Islet of Langerhans (tissue), 1 donor: ENCODE results near the gene PRR33.
"Not testable (repeated sequence)": the region's sequence is repeated elsewhere in the genome, so short reads cannot be mapped to it uniquely, and the experiment has no call there.

Source experiments
- FAIRE-seq: peaks from one replicate; lab custom pipeline; 2011; peaks lifted over from hg19 to GRCh38; lab: Jason Lieb, UNC

PRR33 gene

GRCh38 chr11:1891831-1892115, at the start of gene PRR33:
PRR33 (minus strand) TSS chr11:1891895; CDS start chr11:1890584, 1,311 bp downstream.
- no peak for FAIRE-seq

- FAIRE-seq = not testable (repeated sequence)
These were observed 48.1 kb upstream of the PRR33 start for GRCh38 chr11:1939788-1940187.

- no peak for FAIRE-seq
These were observed 47.4 kb upstream of the PRR33 start for GRCh38 chr11:1939006-1939625.

- no peak for FAIRE-seq
These were observed 46.8 kb upstream of the PRR33 start for GRCh38 chr11:1938343-1939005.

- no peak for FAIRE-seq
These were observed 46.1 kb upstream of the PRR33 start for GRCh38 chr11:1937616-1938342.

GRCh38 chr11:1936781-1937615, 45.3 kb upstream of the PRR33 start:
- FAIRE-seq = no peak

- FAIRE-seq = no peak
These were observed 44.5 kb upstream of the PRR33 start for GRCh38 chr11:1936072-1936780.

GRCh38 chr11:1935156-1936071, 43.7 kb upstream of the PRR33 start:
- FAIRE-seq = no peak

- no peak for FAIRE-seq
These were observed 42.9 kb upstream of the PRR33 start for GRCh38 chr11:1934335-1935155.

GRCh38 chr11:1933416-1934334, 42.0 kb upstream of the PRR33 start:
- FAIRE-seq = no peak

- no peak for FAIRE-seq
These were observed 41.0 kb upstream of the PRR33 start for GRCh38 chr11:1932681-1933080.

- FAIRE-seq = no peak
These were observed 40.4 kb upstream of the PRR33 start for GRCh38 chr11:1932105-1932480.

- no peak for FAIRE-seq
These were observed 39.8 kb upstream of the PRR33 start for GRCh38 chr11:1931341-1932104.

- no peak for FAIRE-seq
These were observed 38.8 kb upstream of the PRR33 start for GRCh38 chr11:1930462-1930830.

- no peak for FAIRE-seq
These were observed 38.1 kb upstream of the PRR33 start for GRCh38 chr11:1929621-1930461.

- FAIRE-seq = no peak
These were observed 37.3 kb upstream of the PRR33 start for GRCh38 chr11:1928891-1929541.

GRCh38 chr11:1928470-1928890, 36.8 kb upstream of the PRR33 start:
- no peak for FAIRE-seq
